SK-N-SH (cell line): ENCODE results near the gene PIAS1. TPM values are rescaled to one million over a fixed set of nuclear protein-coding genes. Genes with fewer than 3 reads are reported as not detected.

Source experiments
- CTCF ChIA-PET: fragments of 300-600, 350-600 bp; formaldehyde crosslinking; extraction: SDS; loops from one replicate; lab custom pipeline; 2021; lab: Yijun Ruan, JAX
- POLR2A ChIA-PET: fragments of 350-600 bp; sonication (Branson Sonifier 250); formaldehyde crosslinking; extraction: SDS; loops from one replicate; lab custom pipeline; 2020; ENCODE audit warnings: antibody characterized with exemption, inconsistent platforms; lab: Yijun Ruan, JAX
- DNase-seq: peaks from one replicate; pipeline ENCODE4 v3.0.0; 2012
- H2AFZ ChIP-seq: fragments of 200-600 bp; sonication (generic); 2 replicates; pipeline ENCODE4 v1.8.1; 2016; ENCODE audit warnings: antibody characterized with exemption, mild to moderate bottlenecking, low read depth
- H3F3A ChIP-seq: fragments of 200-600 bp; sonication (generic); replicated peaks from 2 replicates; pipeline ENCODE3; 2016; ENCODE audit warnings: antibody characterized with exemption, mild to moderate bottlenecking; ENCODE audit not compliant: insufficient read depth
- H3K27ac ChIP-seq, 2 experiments: fragments of 200-500 bp in 1 of 2; fragments of 200-600 bp in 1 of 2; sonication (Bioruptor generic) in 1 of 2; sonication (generic), shearing (Covaris generic) in 1 of 2; 2 replicates each; pipeline versions ENCODE4 v1.5.1 to v1.6.1; 2014 to 2016; ENCODE audit warnings: low read depth in 2 of 2, inconsistent platforms in 1 of 2, low read length in 1 of 2, mild to moderate bottlenecking in 1 of 2, mixed read lengths in 1 of 2
- H3K27me3 ChIP-seq: fragments of 200-600 bp; sonication (generic), shearing (Covaris generic); 2 replicates; pipeline ENCODE4 v1.6.1; 2016; ENCODE audit warnings: mixed run types; ENCODE audit not compliant: insufficient read depth
- H3K36me3 ChIP-seq, 2 experiments: fragments of 200-500 bp in 1 of 2; fragments of 200-600 bp in 1 of 2; sonication (Bioruptor generic) in 1 of 2; sonication (generic) in 1 of 2; replicated peaks in 1 of 2; 2 replicates each; pipeline versions ENCODE3 to v1.5.1; 2014 to 2016; ENCODE audit warnings: low read length in 1 of 2, mild to moderate bottlenecking in 1 of 2; ENCODE audit not compliant: insufficient read depth in 2 of 2, control insufficient read depth in 1 of 2
- H3K4me1 ChIP-seq, 2 experiments: fragments of 200-500 bp in 1 of 2; fragments of 200-600 bp in 1 of 2; sonication (Bioruptor generic) in 1 of 2; sonication (generic), shearing (Covaris generic) in 1 of 2; 2 replicates each; pipeline versions ENCODE4 v1.5.1 to v1.6.1; 2014 to 2016; ENCODE audit warnings: low read depth in 1 of 2, low read length in 1 of 2, mixed run types in 1 of 2; ENCODE audit not compliant: insufficient read depth in 2 of 2, control insufficient read depth in 1 of 2
- H3K4me2 ChIP-seq: fragments of 200-600 bp; sonication (generic), shearing (Covaris generic); 2 replicates; pipeline ENCODE4 v1.6.1; 2017; ENCODE audit warnings: mixed run types
- H3K4me3 ChIP-seq, 2 experiments: fragments of 200-500 bp in 1 of 2; fragments of 200-600 bp in 1 of 2; sonication (Bioruptor generic) in 1 of 2; sonication (generic), shearing (Covaris generic) in 1 of 2; 2 replicates each; pipeline versions ENCODE4 v1.5.1 to v1.8.1; 2014 to 2016; ENCODE audit warnings: low read depth in 2 of 2, inconsistent platforms in 1 of 2, low read length in 1 of 2, mild to moderate bottlenecking in 1 of 2, mixed read lengths in 1 of 2, moderate library complexity in 1 of 2
- H3K79me2 ChIP-seq: fragments of 200-600 bp; sonication (generic); 2 replicates; pipeline ENCODE4 v1.8.1; 2017; ENCODE audit warnings: mild to moderate bottlenecking; ENCODE audit not compliant: insufficient read depth
- H3K9ac ChIP-seq: fragments of 200-600 bp; sonication (generic); 2 replicates; pipeline ENCODE4 v1.6.1; 2017; ENCODE audit warnings: mixed run types
- H3K9me2 ChIP-seq: fragments of 200-600 bp; sonication (generic); 2 replicates; pipeline ENCODE4 v1.6.1; 2017; ENCODE audit warnings: mixed run types
- H3K9me3 ChIP-seq: fragments of 200-600 bp; sonication (generic); 2 replicates; pipeline ENCODE4 v1.6.1; 2017; ENCODE audit warnings: mixed run types, mild to moderate bottlenecking, moderate library complexity
- H4K20me1 ChIP-seq: fragments of 200-600 bp; sonication (generic); 2 replicates; pipeline ENCODE4 v1.6.1; 2017; ENCODE audit warnings: mild to moderate bottlenecking, mixed run types; ENCODE audit not compliant: insufficient read depth
- ELF1 ChIP-seq: IDR thresholded peaks from 2 replicates; pipeline ENCODE4 v1.4.0; 2012
- EZH2phosphoT487 ChIP-seq: fragments of 200-600 bp; sonication (generic); IDR thresholded peaks from 2 replicates; pipeline ENCODE4 v1.6.1; 2017; ENCODE audit warnings: low read depth, mixed run types, mild to moderate bottlenecking, antibody characterized with exemption, moderate library complexity, borderline replicate concordance
- FOSL2 ChIP-seq: IDR thresholded peaks from 2 replicates; pipeline ENCODE4 v1.4.0; 2012; ENCODE audit warnings: low read depth, mild to moderate bottlenecking, moderate library complexity, borderline replicate concordance
- GABPA ChIP-seq: IDR thresholded peaks from 2 replicates; pipeline ENCODE4 v1.4.0; 2012; ENCODE audit warnings: low read depth, mild to moderate bottlenecking
- GATA2 ChIP-seq: sonication (generic); formaldehyde crosslinking; IDR thresholded peaks from 2 replicates; pipeline ENCODE4 v1.5.0; 2020; ENCODE audit warnings: mild to moderate bottlenecking, missing genetic modification reagents
- JUND ChIP-seq: IDR thresholded peaks from 2 replicates; pipeline ENCODE4 v1.4.0; 2012
- MXI1 ChIP-seq: IDR thresholded peaks from 2 replicates; pipeline ENCODE4 v1.6.1; 2012; ENCODE audit warnings: mild to moderate bottlenecking, low read depth, low read length, improper control_type of control experiment
- NFIC ChIP-seq: IDR thresholded peaks from 2 replicates; pipeline ENCODE4 v1.4.0; 2012; ENCODE audit warnings: borderline replicate concordance
- POLR2AphosphoS5 ChIP-seq: IDR thresholded peaks from 2 replicates; pipeline ENCODE4 v1.6.1; 2012; ENCODE audit warnings: low read depth, low read length
- RCOR1 ChIP-seq: fragments of 150-350 bp; IDR thresholded peaks from 2 replicates; pipeline ENCODE4 v1.6.1; 2017; ENCODE audit warnings: antibody characterized with exemption, low read length
- SIN3A ChIP-seq: IDR thresholded peaks from 2 replicates; pipeline ENCODE4 v1.6.1; 2012; ENCODE audit warnings: low read depth, mild to moderate bottlenecking, low read length, moderate library complexity, borderline replicate concordance
- SMC3 ChIP-seq: IDR thresholded peaks from 2 replicates; pipeline ENCODE4 v1.6.1; 2012; ENCODE audit warnings: low read depth, low read length, improper control_type of control experiment
- TAF1 ChIP-seq: IDR thresholded peaks from 2 replicates; pipeline ENCODE4 v1.6.1; 2012; ENCODE audit warnings: low read depth, mild to moderate bottlenecking, low read length, moderate library complexity, borderline replicate concordance
- TEAD4 ChIP-seq: IDR thresholded peaks from 2 replicates; pipeline ENCODE4 v1.4.0; 2012; ENCODE audit warnings: mild to moderate bottlenecking, borderline replicate concordance; ENCODE audit not compliant: insufficient read depth
- WGBS: methylation state at CpG from one replicate; pipeline ENCODE4 v1.1.6; 2017; ENCODE audit warnings: low lambda C conversion rate; 5-methylcytosine and 5-hydroxymethylcytosine counted together
- polyA plus RNA-seq, 3 experiments: library from polyadenylated mRNA; depleted of rRNA; stranded (reverse); fragments of >200 nt; gene quantifications; 2 replicates each; pipeline ENCODE4 v1.2.3, GENCODE V29; 2012
- TF ChIP-seq, protein P1 (sequence below): fragments of 150-350 bp; IDR thresholded peaks from 2 replicates; pipeline ENCODE4 v1.6.1; 2016; ENCODE audit warnings: mild to moderate bottlenecking, low read depth, low read length
- TF ChIP-seq, protein P2 (sequence below): IDR thresholded peaks from 2 replicates; pipeline ENCODE4 v1.4.0; 2012; ENCODE audit warnings: low read depth
- TF ChIP-seq, protein P3 (sequence below): IDR thresholded peaks from 2 replicates; pipeline ENCODE4 v1.6.1; 2012; ENCODE audit warnings: mild to moderate bottlenecking, low read depth, low read length, moderate library complexity
- TF ChIP-seq, protein P4 (sequence below): fragments of 200-600 bp; sonication (generic); IDR thresholded peaks from 2 replicates; pipeline ENCODE4 v1.6.1; 2017; ENCODE audit warnings: antibody characterized with exemption, mild to moderate bottlenecking, moderate library complexity

PIAS1 gene
- polyA plus RNA-seq, 1 of the 3 experiments (the other 2 are of a cell fraction): 9.0 TPM

DNA sequence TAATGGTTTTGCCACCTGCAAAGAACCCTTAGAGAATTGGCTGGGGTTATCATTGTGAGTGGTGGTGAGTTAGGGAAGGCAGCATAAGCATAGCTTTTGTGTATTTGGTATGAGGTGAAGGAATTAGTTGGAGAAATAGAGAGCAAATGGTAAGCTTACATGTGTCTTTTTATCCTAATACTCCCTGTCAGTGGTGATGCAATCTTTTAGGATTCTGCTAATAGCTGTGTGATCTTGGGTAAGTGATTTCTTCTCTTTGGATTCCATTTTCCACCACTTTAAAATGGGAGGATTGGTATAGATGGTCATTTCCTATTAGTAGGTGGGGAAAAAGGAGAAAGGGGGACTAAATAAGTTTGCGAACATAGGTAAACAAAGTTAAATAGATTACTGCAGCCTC is 30.9 kb downstream of the PIAS1 start:
- no peaks in the 10 kb centered on the region for H3F3A ChIP-seq
- H2AFZ ChIP-seq: no peak overlapping the region
- POLR2A ChIA-PET: no interaction called here
- H3K4me2 ChIP-seq: no peak overlapping the region
- peaks cover 51% of the 10 kb centered on the region for H4K20me1 ChIP-seq
- no peaks in the 10 kb centered on the region for H3K9me3 ChIP-seq
- no peak overlapping the region for H3K4me3 ChIP-seq
- H3K36me3 ChIP-seq: peaks cover 19 to 33% of the 10 kb centered on the region in 2 experiments
- no peaks in the 10 kb centered on the region; a peak in 3 of 4 replicates for H3K4me1 ChIP-seq
- no peak overlapping the region for H3K27ac ChIP-seq
- no peak overlapping the region for H3K9ac ChIP-seq
- CTCF ChIA-PET: interaction anchor here (1.7 kb wide), 1 partner anchor 68 kb away, joined by 3 read pairs; no protein-coding TSS in a partner anchor
- H3K27me3 ChIP-seq: no peaks in the 10 kb centered on the region
- no peak for DNase-seq
- H3K9me2 ChIP-seq: no peaks in the 10 kb centered on the region
- peaks cover 96% of the 10 kb centered on the region for H3K79me2 ChIP-seq
- WGBS: 96% methylated on average over 1 of the region's 1 CpG
- TF ChIP-seq, protein P1, sequence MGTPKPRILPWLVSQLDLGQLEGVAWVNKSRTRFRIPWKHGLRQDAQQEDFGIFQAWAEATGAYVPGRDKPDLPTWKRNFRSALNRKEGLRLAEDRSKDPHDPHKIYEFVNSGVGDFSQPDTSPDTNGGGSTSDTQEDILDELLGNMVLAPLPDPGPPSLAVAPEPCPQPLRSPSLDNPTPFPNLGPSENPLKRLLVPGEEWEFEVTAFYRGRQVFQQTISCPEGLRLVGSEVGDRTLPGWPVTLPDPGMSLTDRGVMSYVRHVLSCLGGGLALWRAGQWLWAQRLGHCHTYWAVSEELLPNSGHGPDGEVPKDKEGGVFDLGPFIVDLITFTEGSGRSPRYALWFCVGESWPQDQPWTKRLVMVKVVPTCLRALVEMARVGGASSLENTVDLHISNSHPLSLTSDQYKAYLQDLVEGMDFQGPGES: no peak
- TF ChIP-seq EZH2phosphoT487 (no peak), MXI1 (no peak)

DNA sequence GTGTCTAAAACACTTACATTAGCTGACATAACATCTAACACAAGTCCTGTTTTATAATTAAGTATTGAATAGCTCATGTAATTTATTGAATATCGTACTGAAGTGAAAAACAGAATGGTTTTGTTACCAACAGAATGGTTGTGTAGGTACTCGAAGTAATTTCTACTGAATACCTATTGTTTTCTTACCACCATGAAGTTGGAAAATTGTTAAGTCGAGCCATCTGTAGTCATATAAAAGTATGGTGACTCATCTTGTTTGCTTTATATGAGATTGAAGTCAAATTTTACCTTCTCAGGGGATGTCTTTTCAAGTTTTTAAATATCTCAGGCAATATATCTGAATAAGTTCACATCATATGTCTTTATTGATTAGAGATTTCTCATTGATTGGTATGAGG is 37.6 kb downstream of the PIAS1 start:
- Histone ChIP-seq H3K79me2 (peaks cover 88% of the 10 kb centered on the region), H3F3A (no peaks in the 10 kb centered on the region), H3K9me3 (peaks cover 12% of the 10 kb centered on the region), H3K27me3 (no peaks in the 10 kb centered on the region), H3K4me1 (no peaks in the 10 kb centered on the region; a peak in 1 of 4 replicates), H4K20me1 (no peaks in the 10 kb centered on the region), H3K27ac (no peak overlapping the region), H3K4me2 (no peak overlapping the region), H3K9ac (no peak overlapping the region), H2AFZ (no peak overlapping the region), H3K9me2 (no peaks in the 10 kb centered on the region), H3K36me3 (peaks cover 19 to 38% of the 10 kb centered on the region in 2 experiments), H3K4me3 (no peak overlapping the region)
- CTCF ChIA-PET: no interaction called here
- WGBS: 94% methylated on average over 3 of the region's 3 CpGs
- no peak for DNase-seq
- POLR2A ChIA-PET: interaction anchor here (0.5 kb wide), 1 partner anchor 274 kb away, joined by 5 read pairs; no protein-coding TSS in a partner anchor
- no peak for TF ChIP-seq SIN3A
- TF ChIP-seq, protein P2, sequence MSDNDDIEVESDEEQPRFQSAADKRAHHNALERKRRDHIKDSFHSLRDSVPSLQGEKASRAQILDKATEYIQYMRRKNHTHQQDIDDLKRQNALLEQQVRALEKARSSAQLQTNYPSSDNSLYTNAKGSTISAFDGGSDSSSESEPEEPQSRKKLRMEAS: no peak
- TF ChIP-seq FOSL2: no peak
- TF ChIP-seq GABPA: no peak
- TF ChIP-seq RCOR1: no peak
- TF ChIP-seq JUND: no peak
- no peak for TF ChIP-seq EZH2phosphoT487
- TF ChIP-seq SMC3: no peak
- TF ChIP-seq TEAD4: no peak
- TF ChIP-seq, protein P3, sequence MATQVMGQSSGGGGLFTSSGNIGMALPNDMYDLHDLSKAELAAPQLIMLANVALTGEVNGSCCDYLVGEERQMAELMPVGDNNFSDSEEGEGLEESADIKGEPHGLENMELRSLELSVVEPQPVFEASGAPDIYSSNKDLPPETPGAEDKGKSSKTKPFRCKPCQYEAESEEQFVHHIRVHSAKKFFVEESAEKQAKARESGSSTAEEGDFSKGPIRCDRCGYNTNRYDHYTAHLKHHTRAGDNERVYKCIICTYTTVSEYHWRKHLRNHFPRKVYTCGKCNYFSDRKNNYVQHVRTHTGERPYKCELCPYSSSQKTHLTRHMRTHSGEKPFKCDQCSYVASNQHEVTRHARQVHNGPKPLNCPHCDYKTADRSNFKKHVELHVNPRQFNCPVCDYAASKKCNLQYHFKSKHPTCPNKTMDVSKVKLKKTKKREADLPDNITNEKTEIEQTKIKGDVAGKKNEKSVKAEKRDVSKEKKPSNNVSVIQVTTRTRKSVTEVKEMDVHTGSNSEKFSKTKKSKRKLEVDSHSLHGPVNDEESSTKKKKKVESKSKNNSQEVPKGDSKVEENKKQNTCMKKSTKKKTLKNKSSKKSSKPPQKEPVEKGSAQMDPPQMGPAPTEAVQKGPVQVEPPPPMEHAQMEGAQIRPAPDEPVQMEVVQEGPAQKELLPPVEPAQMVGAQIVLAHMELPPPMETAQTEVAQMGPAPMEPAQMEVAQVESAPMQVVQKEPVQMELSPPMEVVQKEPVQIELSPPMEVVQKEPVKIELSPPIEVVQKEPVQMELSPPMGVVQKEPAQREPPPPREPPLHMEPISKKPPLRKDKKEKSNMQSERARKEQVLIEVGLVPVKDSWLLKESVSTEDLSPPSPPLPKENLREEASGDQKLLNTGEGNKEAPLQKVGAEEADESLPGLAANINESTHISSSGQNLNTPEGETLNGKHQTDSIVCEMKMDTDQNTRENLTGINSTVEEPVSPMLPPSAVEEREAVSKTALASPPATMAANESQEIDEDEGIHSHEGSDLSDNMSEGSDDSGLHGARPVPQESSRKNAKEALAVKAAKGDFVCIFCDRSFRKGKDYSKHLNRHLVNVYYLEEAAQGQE: no peak
- no peak for TF ChIP-seq TAF1
- no peak for TF ChIP-seq ELF1
- TF ChIP-seq POLR2AphosphoS5: no peak
- TF ChIP-seq, protein P1: no peak
- TF ChIP-seq NFIC: no peak
- TF ChIP-seq GATA2 (CRISPR knock-in tag): no peak
- TF ChIP-seq, protein P4, sequence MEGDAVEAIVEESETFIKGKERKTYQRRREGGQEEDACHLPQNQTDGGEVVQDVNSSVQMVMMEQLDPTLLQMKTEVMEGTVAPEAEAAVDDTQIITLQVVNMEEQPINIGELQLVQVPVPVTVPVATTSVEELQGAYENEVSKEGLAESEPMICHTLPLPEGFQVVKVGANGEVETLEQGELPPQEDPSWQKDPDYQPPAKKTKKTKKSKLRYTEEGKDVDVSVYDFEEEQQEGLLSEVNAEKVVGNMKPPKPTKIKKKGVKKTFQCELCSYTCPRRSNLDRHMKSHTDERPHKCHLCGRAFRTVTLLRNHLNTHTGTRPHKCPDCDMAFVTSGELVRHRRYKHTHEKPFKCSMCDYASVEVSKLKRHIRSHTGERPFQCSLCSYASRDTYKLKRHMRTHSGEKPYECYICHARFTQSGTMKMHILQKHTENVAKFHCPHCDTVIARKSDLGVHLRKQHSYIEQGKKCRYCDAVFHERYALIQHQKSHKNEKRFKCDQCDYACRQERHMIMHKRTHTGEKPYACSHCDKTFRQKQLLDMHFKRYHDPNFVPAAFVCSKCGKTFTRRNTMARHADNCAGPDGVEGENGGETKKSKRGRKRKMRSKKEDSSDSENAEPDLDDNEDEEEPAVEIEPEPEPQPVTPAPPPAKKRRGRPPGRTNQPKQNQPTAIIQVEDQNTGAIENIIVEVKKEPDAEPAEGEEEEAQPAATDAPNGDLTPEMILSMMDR: no peak
